ENCODE results near the gene PIGO.

Gene PIGO

DNA sequence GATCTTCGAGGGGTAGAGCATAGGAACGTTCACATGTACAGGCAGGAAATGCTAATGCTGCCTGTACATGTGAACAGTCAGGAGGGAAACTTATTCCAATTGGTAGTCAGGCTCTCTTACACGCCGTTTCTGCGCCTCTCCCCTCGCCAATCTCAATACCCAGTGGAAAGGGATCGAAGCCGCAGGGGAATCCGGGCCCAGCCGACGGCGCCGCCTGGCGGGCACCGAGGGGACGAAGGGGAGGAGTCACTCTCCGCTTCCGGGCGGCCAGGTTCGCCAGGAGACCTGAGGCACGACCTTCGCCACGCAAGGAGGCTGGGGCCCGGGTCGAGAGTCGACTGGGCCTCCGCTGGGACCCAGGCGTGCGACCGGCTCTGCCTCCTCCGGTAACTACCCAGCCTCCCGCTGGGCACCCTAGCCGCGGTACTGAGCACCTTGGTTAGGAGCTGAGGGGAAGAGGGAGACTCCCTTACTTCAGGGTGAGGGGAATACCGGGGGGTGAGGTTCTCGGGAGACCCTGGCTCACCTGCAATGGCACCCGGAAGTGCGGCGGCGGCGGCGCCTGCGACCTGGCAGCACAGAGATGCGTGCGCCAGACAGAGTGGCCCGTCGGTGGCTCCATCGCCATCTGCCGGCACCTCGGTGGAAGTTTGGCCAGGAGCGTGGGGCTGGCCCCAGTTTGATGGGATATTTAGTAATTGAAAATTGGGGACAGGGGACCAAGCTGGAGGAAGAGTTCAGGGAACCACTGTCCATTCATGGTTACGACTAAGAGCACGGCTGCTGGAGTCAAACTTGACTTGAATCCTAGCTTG, at the start of gene PIGO:
TSS of gene PIGO (minus strand) at position 557 of the 815 bp plus-strand sequence. CDS start 1,026 bp downstream, outside the sequence.
- DNase-seq (ENCODE audit: low read depth, low spot score), result peak; percentile 57

DNA sequence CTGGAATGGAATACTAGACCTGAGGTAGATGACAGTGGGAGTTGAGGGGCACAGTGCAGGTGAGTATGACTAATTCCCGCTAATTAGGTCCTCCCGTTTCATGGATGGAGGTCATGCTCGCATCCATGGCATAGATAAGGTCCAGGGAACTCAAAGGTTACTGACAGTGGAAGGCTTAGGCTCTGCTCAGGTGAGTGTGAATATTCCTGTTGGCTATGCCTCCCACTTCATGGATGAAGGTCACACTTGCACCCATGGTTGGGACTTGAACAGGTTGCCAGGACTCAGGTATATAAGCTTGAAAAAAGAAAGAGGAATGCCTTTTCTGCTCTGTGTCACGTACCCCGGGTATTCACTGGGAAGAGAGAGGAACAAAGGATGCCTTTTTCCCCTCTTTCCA, 45.6 kb upstream of the PIGO start:
- DNase-seq (ENCODE audit: low read depth, low spot score), result no peak

DNA sequence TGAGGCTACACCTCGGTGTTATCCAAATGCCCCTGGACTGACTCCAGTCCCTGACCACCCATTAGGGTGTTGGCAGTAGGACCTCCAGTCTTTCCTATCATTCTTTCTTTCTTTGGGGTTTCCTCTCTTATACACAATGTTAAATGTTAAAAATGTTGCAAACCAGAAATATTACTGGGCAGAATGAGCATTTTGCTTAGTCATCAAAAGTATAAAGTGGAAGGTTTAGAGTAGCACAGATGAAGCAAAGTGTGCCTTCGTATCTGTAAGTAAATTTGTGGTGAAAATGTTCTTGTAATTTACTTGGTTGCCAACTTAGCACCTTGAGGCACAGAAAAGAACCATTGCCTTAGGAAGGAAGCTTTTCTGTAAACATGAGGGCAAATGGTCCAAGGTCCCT, 43.7 kb upstream of the PIGO start:
- no peak for DNase-seq (ENCODE audit: low read depth, low spot score)

DNA sequence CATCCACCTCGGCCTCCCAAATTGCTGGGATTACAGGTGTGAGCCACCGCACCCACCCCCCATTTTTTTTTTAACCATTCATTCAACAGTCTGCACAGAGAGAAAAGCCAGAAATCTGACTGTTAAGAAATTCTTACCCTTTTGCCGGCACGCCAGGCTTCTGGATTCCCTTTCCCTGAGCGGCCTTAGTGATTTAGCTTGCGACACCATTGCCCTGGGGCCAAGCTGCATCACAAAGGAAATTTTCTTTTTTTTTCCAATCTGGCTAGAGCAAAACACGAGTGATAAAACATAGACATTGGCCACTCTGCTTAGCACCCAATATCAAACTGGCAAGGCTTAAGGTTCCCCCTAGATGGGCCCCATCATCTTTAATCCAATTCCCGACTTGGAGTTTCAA, 40.5 kb upstream of the PIGO start:
- no peak for DNase-seq (ENCODE audit: low read depth, low spot score)

DNA sequence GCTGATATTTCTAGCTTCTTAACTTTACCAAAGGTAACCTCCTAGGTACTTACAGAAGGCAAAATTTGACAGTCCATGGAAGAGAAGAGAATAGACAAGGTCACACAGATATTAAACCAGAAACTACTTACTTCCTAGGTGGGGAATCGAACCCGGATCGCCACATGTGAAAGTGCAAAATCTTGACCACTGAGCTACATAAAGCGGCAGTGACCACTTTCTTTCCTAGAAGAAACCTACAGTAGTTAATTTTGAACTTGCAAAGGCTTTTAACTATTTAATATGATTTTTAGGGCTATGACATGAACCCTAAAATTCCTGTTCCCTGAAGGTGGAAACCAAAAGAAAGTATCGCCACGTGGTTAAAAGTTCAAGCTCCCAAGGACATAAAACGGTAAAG, 39.6 kb upstream of the PIGO start:
- DNase-seq (ENCODE audit: low read depth, low spot score), result no peak

DNA sequence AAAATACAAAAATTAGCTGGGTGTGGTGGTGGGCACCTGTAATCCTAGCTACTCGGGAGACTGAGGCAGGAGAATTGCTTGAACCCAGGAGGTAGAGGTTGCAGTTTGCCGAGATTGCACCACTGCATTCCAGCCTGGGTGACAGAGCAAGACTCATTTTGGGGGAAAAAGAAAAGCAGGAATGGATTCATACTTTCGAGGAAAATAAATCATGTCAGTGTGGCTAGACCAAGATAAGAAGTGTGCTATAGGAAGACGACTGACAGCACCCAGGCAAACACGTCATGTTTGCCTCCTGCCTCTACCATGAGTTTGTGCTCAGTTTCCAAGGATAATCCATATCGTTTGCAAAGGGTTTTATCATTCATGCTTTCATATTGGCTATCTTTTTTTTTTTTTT, 38.5 kb upstream of the PIGO start:
- no peak for DNase-seq (ENCODE audit: low read depth, low spot score)

DNA sequence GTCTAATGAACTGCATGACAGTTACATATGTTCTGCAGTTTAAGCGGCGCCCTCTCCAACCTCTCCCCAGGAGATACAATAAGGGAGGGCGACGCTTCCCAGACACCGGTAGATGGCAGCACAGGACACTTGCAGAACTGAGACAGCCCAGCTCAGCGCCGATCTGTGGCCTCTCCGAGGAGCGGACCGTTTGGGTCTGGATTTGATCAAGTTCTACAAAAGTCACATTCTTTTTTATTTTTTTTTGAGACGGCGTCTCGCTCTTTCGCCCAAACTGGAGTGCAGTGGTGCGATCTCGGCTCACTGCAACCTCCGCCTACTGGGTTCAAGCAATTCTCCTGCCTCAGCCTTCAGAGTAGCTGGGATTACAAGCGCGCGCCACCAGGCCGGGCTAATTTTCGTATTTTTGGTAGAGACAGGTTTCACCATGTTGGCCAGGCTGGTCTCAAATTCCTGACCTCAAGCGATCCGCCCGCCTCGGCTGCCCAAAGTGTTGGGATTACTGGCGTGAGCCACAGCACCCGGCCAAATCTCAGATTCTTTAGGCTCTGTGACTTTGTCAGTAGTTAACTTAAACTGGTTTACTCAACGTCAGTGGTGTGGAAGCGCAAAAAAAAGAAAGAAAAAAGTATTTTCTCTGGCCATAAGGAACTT, 20.6 kb upstream of the PIGO start:
- DNase-seq (ENCODE audit: low read depth, low spot score), result peak; percentile 87

DNA sequence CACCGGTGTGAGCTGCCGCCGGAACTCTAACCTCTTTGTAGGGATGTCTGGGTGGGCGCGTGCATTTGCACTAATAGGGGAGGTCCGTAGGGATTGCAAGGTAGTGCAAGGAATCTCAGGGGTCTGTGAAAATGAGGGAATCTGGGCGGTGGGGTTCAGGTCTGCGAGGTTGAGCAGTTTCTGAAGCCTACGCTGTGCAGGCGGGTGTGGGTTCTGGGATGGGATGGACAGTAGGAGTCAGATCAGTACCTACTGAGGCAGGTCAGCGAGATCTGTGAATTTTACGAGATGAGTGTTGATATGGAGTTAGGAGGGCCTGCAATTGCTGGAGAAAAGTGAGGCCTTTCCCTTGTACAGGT, 20.1 kb upstream of the PIGO start:
- no peak for DNase-seq (ENCODE audit: low read depth, low spot score)

DNA sequence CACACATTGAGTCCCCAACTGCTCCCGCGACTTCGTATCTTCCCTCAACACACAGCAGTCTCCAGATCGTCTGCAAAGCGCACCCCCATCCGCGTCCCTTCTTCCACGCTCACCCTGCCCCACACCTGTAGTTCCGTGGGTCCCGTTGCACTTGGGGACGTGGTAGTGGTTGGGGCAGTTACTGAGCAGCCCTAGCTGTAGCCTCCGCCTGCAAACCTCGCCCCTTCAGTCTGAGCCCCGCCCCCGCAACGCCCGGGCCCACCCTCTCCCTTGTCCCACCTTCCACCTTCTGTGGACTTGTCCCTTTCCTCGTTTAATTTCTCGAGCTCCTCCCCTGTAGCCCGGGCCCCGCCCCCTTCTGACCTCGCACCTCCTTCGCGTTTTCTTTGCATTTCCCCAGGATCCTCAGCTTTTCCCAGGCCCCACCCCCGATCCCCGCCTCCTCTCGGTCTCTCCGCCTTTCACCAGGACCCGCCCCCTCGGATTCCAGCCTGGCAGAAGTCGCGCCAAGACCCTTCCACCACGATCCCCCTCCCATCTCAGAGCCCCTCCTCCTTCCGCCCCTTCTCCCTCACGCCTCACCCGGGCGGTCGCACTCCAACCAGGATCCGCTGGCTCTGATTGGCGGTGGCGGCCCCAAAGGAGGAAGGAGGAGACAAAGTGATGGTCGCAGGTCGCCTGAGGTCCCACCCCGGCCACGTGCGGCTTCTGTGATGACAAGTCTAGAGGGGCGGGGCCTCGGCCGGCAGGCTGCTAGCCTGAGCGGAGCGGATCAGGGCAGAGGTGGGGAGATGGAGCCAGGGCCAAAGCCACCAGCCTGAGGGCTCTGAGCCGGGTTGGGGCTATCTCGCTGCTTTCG, 19.5 kb upstream of the PIGO start, which contains the start of gene ATOSB:
TSS of gene ATOSB (minus strand) at position 183 of the 859 bp plus-strand sequence. CDS start 7,588 bp downstream, outside the sequence.
- peak; percentile 91 for DNase-seq (ENCODE audit: low read depth, low spot score)

DNA sequence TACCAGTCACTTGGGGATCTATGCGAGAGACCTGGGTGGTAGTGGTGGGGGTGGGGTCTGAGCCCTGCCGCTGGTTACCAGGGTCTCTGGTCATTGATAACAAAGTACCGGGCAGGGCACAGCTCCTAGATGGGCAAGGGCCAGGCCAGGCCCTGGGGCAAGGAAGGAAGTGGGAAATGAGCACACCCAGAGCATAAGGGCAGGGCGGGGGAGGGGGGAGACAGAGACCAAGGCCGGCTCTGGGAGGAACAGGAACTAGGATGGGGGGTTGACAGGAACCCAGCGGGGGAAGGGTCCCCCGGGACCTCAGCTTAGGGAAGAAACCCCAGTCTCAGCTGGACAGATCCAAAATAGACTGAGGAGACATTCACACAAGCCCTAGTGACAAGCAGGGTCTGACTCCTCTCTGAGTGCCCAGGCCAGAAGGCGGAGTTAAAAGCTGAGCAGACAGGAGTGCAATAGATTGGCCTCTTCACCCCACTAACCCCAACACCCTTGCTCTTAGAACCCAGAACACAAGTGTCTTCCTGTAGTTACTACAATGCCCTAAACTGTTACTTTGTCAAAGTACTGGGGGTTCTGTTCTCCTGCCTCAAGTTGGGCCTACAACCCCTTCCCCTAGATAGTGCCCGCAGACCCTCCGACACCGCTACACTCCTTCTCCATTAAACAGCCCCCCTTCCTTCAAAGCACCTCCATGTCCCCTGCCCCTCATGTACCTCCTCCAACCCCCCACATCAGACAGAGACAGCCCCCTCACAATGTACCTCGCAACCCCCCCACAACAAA, 18.6 kb upstream of the PIGO start:
- DNase-seq (ENCODE audit: low read depth, low spot score), result no peak

DNA sequence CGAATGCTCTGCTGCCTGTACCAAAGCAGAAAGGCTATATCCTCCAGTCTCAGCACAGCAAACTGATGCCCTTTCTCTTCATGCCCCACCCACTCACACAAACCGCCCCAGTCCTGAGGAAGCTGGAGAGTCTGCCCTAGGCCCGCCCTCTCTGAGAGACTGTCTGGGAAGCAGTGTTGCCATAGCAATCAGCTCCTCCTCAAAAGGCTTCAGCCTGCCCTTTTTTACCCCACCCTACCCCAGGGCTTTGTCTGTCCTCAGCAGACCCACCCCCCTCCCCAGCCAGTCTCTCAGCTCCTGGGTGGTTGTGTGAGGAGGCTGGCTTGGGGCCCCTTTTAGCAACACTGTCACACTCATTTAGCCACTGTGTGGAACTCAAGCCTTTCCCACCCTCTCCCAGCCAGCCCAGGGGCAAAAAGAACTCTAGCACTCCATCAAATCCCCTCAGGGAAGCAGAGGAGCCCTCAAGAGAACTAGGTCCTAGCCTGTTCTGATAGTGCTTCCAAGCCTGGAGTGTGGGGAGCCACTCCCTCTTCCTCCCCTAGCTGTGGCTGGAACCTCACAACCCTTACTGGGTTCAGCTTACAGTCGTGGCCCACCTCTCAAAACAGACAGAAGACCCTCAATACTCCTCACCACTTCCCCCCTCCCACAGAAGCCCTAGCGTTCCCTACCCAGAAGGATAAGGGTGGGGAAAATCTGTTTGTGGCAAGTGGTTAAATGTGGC, 17.9 kb upstream of the PIGO start:
- peak; percentile 70 for DNase-seq (ENCODE audit: low read depth, low spot score)

DNA sequence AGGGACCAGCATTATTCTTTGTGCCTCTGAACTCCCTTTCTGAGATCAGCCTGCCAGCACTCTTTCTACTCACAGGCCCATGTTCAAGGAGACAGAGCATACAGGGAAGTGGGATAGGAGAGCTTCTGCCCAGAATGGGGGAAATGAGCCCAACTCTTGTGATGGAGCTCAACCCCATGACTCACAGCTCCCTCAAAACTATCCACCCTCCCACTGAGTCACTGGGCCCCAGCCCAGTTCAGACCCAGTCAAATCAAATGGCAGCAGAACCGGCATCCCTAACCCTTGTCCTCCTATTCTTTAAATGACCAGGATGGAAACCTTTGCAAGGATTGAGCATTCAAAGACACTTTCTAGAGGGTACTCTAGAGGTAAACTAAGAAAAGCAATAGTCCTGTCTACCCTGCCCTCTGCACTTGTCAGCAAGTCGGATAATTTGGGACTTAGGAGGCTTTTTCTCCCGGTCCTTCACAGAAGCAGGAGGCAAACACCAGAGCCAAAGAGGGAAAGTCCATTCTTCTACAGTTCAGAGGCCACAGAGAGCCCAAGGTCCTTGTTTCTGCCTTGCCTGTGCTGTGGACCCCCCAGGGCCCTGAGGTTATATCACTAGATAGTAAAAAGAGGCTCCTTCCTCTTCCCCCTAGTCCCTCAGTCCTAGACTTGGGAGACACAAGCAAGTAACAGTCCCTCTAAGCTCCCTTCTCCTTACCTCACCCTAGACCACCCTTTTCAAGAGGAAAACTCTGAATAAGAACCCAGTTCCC, 16.0 kb upstream of the PIGO start:
- no peak for DNase-seq (ENCODE audit: low read depth, low spot score)

DNA sequence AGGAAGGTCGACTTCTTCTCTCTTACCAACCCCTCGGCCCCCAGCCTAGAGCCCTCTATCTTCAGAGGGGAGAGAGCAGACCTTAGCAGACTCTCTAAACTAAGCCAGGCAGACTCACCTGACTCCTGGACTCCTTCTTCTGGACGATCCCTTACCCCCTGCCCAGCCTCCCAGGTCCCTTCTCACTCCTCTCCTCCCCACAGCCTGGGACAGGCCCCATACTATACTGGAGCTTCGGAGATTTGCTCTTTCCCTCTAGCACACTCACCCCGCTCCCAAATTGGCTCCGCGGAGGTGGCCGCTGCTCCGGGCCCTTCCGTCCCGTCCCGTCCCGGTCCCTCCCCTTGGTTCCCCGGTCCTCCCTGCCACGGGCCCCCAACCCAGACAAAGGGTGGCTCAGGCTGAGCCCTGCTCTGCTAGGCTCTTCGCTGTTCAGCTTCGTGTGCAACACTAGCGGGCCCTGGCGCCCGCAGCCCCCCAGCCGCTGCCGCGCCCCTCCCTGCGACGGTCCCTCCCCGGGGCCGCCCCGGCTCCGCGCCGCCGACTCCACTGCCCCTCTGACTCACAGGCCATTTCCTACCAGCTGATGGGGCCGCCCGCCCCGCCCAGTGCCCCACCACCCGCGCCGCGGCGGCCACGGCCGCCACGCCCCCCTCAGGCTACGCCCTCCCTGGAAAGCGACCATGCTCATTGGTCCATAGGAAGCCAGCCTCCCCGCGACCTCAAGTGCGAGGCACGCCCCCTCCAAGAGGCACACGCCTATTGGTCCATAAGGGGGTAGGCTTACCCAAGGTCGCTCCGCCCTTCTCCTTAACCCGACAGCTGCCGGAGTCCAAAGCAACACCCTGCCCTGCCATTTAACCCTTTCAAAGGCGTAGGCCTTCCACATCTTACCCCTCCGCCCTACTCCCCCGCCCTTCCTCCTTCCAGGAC, 14.9 kb upstream of the PIGO start:
- DNase-seq (ENCODE audit: low read depth, low spot score), result peak; percentile 98

DNA sequence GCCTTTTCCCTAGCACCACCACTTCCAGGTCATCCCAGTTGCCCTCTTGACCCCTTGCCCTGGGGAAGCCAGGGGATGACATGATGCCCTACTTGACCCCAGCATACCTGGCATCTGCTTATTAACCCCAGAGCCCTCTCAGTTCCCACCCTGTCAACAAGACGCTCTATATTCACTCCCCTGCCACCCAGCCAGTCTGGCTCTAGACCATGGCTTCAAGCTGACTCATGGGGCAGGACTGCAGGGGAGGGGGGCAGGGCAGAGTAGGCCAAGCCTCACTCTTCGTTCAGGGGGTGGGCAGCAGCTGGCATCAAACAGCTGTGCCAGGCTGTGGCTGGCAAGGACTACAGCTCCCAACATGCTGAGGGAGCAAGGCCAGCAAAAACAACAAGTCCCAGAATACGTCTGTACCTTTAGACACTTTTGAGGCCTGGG, 14.0 kb upstream of the PIGO start:
- DNase-seq (ENCODE audit: low read depth, low spot score), result no peak

DNA sequence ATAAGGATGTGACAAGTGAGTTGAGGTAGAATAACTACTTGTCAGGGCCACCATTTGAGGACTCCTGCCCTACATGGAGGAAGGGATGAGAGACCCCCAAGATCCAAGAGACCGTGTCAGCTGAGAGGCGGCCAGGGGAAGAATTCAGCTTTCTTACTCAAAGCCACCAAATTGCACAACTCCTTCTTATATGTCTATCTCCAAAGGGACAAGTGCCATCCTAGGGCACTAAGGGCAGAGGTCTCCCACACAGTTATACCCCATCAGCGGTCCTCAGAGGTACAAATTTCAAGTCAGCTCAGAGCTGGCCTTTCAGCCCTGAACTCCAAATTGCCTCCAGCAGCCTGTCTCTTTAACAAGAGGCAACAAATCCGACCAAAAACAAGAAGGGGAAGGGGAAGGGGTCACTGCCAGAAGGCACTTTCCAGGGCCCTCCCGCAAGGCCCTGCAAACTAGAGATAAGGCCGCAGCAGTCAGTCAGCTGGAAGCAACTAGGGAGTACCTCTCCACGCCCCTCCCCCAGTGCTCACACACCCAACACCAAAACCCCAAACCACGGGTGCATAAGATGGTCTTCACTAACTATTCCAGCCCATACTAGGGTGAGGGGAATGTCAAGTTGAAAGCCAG, 12.7 kb upstream of the PIGO start:
- DNase-seq (ENCODE audit: low read depth, low spot score), result no peak

DNA sequence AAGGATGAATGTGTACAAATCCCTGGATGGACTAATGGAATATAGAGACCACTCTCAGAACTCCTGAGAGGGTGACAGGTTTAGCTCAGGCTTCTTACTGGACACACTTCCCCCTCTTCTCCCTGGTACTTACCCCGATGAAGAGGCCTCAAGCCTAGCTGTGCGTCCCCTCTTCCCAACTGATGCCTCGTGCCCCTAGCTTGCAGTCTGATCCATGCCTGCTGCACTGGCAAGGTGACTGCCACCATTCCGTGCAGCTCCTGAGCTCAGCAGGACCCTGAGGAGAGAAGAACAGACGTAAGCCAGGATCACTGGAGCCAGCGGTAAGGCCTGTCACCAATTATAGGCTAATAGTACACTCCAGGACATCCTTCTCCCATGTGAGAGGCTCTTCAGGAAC, 12.1 kb upstream of the PIGO start:
- DNase-seq (ENCODE audit: low read depth, low spot score), result no peak

DNA sequence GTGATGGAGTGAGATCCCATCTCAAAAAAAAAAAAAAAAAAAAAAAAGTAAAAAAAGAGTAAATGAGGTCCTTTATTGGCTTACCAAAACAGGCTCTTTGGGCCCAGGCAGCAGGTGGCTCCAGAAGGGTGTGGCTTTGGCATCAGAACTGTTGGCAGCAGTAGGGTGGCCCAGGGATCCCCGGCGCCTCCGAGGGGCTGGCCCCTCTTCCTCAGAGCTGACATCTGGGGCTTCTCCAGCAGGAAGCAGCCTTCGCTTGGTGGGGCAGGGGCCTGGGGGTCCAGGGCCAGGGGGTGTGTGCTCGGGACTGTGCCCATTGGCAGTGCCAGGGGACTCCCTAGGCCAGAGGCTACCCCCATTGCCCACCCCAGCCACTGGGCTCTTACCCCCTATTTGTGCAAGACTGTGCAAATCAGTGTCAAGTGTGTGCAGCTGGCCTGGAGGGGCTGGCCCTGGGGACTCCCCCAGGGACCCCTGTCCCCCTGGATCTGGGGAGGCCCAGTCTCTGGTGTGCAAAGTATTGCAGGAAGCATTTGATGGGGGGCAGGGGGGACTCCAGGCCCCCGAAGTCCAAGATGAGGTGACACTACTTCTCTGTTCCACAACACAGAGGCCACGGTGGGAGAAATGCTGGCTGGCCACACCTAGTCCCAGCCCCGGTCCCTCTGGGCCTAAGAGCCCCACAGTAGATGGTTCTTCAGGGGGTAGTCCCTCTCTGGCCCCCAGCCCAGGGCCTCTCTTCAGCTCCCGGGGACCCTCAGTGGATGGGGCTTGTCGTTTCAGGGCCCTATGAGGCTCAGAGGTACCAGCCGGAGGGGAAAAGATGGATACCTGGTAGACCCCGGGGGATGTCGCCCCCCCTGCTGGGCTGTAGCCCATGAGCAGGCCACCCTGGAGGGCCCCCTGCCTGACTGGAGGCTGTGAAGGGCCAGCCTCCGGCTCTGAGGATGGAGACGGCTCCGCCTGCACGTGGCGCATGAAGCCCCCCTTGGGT, 11.2 kb upstream of the PIGO start:
- DNase-seq (ENCODE audit: low read depth, low spot score), result no peak
